ENCODE results near the gene THOC2. TPM values are rescaled to one million over a fixed set of nuclear protein-coding genes. Genes with fewer than 3 reads are reported as not detected.
A peak's percentile ranks its signal among the peaks of the same experiment; 100 is the strongest.
"Not testable (repeated sequence)": the region's sequence is repeated elsewhere in the genome, so short reads cannot be mapped to it uniquely, and the experiment has no call there.

Gene THOC2
- 116 and 118 TPM in 2 replicates for total RNA-seq
- long read RNA-seq, partial matches to known transcripts, result 355 of 399 reads
- long read RNA-seq, other reads (novel, unspliced or antisense), result 42 of 399 reads

GRCh38 chrX:123732670-123733363 is at the start of gene THOC2:
THOC2 (minus strand) TSS chrX:123733052; CDS start chrX:123733022, 30 bp downstream.
- Mint-ChIP-seq H3K9me3 (ENCODE audit: low read depth) (peaks cover 14% of the 10 kb centered on the region), H3K27me3 (no peaks in the 10 kb centered on the region), H3K27ac (peak within 1 kb of the TSS; percentile 93), H3K4me1 (ENCODE audit: low read depth) (peaks cover 6% of the 10 kb centered on the region), H3K36me3 (ENCODE audit: insufficient read depth) (peaks cover 6% of the 10 kb centered on the region), H3K4me3 (ENCODE audit: low read depth) (peak within 1 kb of the TSS; percentile 95)
- TF ChIP-seq CTCF (IDR thresholded peaks at IDR 0.05; ENCODE audit: unreplicated experiment), result peak; percentile 32
- DNase-seq (ENCODE audit: low spot score, unreplicated experiment), result peak; percentile 59

- H3K9me3 Mint-ChIP-seq (ENCODE audit: low read depth); DNase-seq (ENCODE audit: low spot score, unreplicated experiment); H3K27me3 Mint-ChIP-seq; H3K4me1 Mint-ChIP-seq (ENCODE audit: low read depth); H3K4me3 Mint-ChIP-seq (ENCODE audit: low read depth); H3K27ac Mint-ChIP-seq; H3K36me3 Mint-ChIP-seq (ENCODE audit: insufficient read depth): not testable (repeated sequence)
These were observed 48.9 kb upstream of the THOC2 start for GRCh38 chrX:123781786-123782185.

GRCh38 chrX:123779908-123780396 is 47.1 kb upstream of the THOC2 start:
- DNase-seq (ENCODE audit: low spot score, unreplicated experiment), result no peak
- H3K4me1 Mint-ChIP-seq (ENCODE audit: low read depth), result peaks cover 7% of the 10 kb centered on the region
- H3K4me3 Mint-ChIP-seq (ENCODE audit: low read depth), result no peak overlapping the region
- H3K27ac Mint-ChIP-seq, result peak overlapping the region; percentile 91
- H3K27me3 Mint-ChIP-seq, result no peaks in the 10 kb centered on the region
- TF ChIP-seq CTCF (IDR thresholded peaks at IDR 0.05; ENCODE audit: unreplicated experiment), result no peak
- H3K36me3 Mint-ChIP-seq (ENCODE audit: insufficient read depth), result no peaks in the 10 kb centered on the region
- peaks cover 5% of the 10 kb centered on the region for H3K9me3 Mint-ChIP-seq (ENCODE audit: low read depth)

GRCh38 chrX:123773258-123773988 is 40.6 kb upstream of the THOC2 start:
- TF ChIP-seq CTCF (IDR thresholded peaks at IDR 0.05; ENCODE audit: unreplicated experiment), result no peak
- no peak overlapping the region for H3K27ac Mint-ChIP-seq
- DNase-seq (ENCODE audit: low spot score, unreplicated experiment), result no peak

GRCh38 chrX:123771449-123772064 is 38.7 kb upstream of the THOC2 start:
- Mint-ChIP-seq H3K36me3 (ENCODE audit: insufficient read depth) (peaks cover 1% of the 10 kb centered on the region), H3K27me3 (no peaks in the 10 kb centered on the region), H3K9me3 (ENCODE audit: low read depth) (peaks cover 16% of the 10 kb centered on the region), H3K27ac (peak overlapping the region; percentile 72), H3K4me1 (ENCODE audit: low read depth) (peaks cover 8% of the 10 kb centered on the region), H3K4me3 (ENCODE audit: low read depth) (peak overlapping the region; percentile 29)
- TF ChIP-seq CTCF (IDR thresholded peaks at IDR 0.05; ENCODE audit: unreplicated experiment), result no peak
- DNase-seq (ENCODE audit: low spot score, unreplicated experiment), result no peak

More at GRCh38 chrX:123773258-123773988, 40.6 kb upstream of the THOC2 start:
- Mint-ChIP-seq H3K36me3 (ENCODE audit: insufficient read depth) (peaks cover 1% of the 10 kb centered on the region), H3K4me3 (ENCODE audit: low read depth) (no peak overlapping the region), H3K4me1 (ENCODE audit: low read depth) (peaks cover 8% of the 10 kb centered on the region), H3K27me3 (no peaks in the 10 kb centered on the region), H3K9me3 (ENCODE audit: low read depth) (peaks cover 17% of the 10 kb centered on the region)
